ENCODE results near the gene ANKRD23. TPM values are rescaled to one million over a fixed set of nuclear protein-coding genes. Genes with fewer than 3 reads are reported as not detected.
A peak's percentile ranks its signal among the peaks of the same experiment; 100 is the strongest.

The ANKRD23 gene
- total and polyA plus RNA-seq, 2 of the 13 experiments (the other 11 are each of a cell fraction or from before 2014, with no cell fraction given): 1.5 to 1.6 TPM

- 0 out of 2 replicates have a peak, but pooled peaks have one; percentile 39 for TF ChIP-seq ZBTB14 (CRISPR knock-in tag; IDR thresholded peaks at IDR 0.05)
- no peak for TF ChIP-seq ZNF607 (CRISPR knock-in tag; IDR thresholded peaks at IDR 0.05; ENCODE audit: borderline replicate concordance)
- TF ChIP-seq TOPORS (CRISPR knock-in tag; IDR thresholded peaks at IDR 0.05): peak; percentile 75; the same call in 1 of the 2 replicates
- no peak for TF ChIP-seq PREB (CRISPR knock-in tag; IDR thresholded peaks at IDR 0.05)
- peak; percentile 15 for TF ChIP-seq CCDC6 (CRISPR knock-in tag; IDR thresholded peaks at IDR 0.05)
- peak; percentile 72 for TF ChIP-seq ZMAT3 (CRISPR knock-in tag; conservative IDR thresholded peaks at IDR 0.05)
- peak; percentile 88 for TF ChIP-seq ERF (CRISPR knock-in tag; IDR thresholded peaks at IDR 0.05)
- peak; percentile 58; the same call in 1 of the 2 replicates for TF ChIP-seq ZNF792 (CRISPR knock-in tag; IDR thresholded peaks at IDR 0.05)
- TF ChIP-seq GATAD2A (CRISPR knock-in tag; IDR thresholded peaks at IDR 0.05): no peak
- TF ChIP-seq ZNF34 (CRISPR knock-in tag; IDR thresholded peaks at IDR 0.05; ENCODE audit: borderline replicate concordance): peak; percentile 82; the same call in 1 of the 2 replicates
- TF ChIP-seq ZNF496 (CRISPR knock-in tag; IDR thresholded peaks at IDR 0.05; ENCODE audit: insufficient replicate concordance): no peak
- TF ChIP-seq ZNF546 (CRISPR knock-in tag; conservative IDR thresholded peaks at IDR 0.05): peak; percentile 84
- no peak for TF ChIP-seq NR1H2 (CRISPR knock-in tag; IDR thresholded peaks at IDR 0.05; ENCODE audit: borderline replicate concordance, low read depth)
- TF ChIP-seq, protein P1, sequence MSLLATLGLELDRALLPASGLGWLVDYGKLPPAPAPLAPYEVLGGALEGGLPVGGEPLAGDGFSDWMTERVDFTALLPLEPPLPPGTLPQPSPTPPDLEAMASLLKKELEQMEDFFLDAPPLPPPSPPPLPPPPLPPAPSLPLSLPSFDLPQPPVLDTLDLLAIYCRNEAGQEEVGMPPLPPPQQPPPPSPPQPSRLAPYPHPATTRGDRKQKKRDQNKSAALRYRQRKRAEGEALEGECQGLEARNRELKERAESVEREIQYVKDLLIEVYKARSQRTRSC (CRISPR knock-in tag; IDR thresholded peaks at IDR 0.05; ENCODE audit: low read depth): no peak
- TF ChIP-seq, protein P2, sequence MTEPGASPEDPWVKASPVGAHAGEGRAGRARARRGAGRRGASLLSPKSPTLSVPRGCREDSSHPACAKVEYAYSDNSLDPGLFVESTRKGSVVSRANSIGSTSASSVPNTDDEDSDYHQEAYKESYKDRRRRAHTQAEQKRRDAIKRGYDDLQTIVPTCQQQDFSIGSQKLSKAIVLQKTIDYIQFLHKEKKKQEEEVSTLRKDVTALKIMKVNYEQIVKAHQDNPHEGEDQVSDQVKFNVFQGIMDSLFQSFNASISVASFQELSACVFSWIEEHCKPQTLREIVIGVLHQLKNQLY (CRISPR knock-in tag; IDR thresholded peaks at IDR 0.05): no peak
- TF ChIP-seq CAMTA2 (CRISPR knock-in tag; IDR thresholded peaks at IDR 0.05; ENCODE audit: borderline replicate concordance): peak; percentile 91; the same call in 1 of the 2 replicates
- TF ChIP-seq SETDB1 (CRISPR knock-in tag; IDR thresholded peaks at IDR 0.05; ENCODE audit: borderline replicate concordance): no peak
- TF ChIP-seq ZNF354B (CRISPR knock-in tag; IDR thresholded peaks at IDR 0.05): no peak
- TF ChIP-seq ZHX2 (IDR thresholded peaks at IDR 0.05; ENCODE audit: low read depth): 0 out of 2 replicates have a peak, but pooled peaks have one; percentile 41
- TF ChIP-seq ZHX2 (CRISPR knock-in tag; IDR thresholded peaks at IDR 0.05; ENCODE audit: borderline replicate concordance): no peak; the same call in 1 of the 2 replicates
- no peak for TF ChIP-seq ZNF572 (CRISPR knock-in tag; IDR thresholded peaks at IDR 0.05)
These were observed 27.5 kb downstream of the ANKRD23 start, which contains the start of gene CNNM3 (continued) for GRCh38 chr2:96816127-96816835.

Data from HepG2 (cell line).